Ovary (tissue), 3 donors: ENCODE data around the gene SERPINB12.

Experiments used
- POLR2A ChIP-seq: fragments of 450-650 bp; IDR thresholded peaks from one replicate; pipeline ENCODE4 v1.6.1; 2017; ENCODE audit warnings: antibody characterized with exemption, mild to moderate bottlenecking, moderate library complexity
- TF ChIP-seq, protein P1 (sequence below), 3 donors: fragments of 450-650 bp in 2 of 3; fragments of 200-600 bp in 1 of 3; IDR thresholded peaks; one replicate each; pipeline versions ENCODE4 v1.5.1 to v1.8.0; 2016 to 2022; ENCODE audit warnings: antibody characterized with exemption in 3 of 3, mild to moderate bottlenecking in 1 of 3
- donor health status: DM: no; HTN: no; CAD: no.

DNA sequence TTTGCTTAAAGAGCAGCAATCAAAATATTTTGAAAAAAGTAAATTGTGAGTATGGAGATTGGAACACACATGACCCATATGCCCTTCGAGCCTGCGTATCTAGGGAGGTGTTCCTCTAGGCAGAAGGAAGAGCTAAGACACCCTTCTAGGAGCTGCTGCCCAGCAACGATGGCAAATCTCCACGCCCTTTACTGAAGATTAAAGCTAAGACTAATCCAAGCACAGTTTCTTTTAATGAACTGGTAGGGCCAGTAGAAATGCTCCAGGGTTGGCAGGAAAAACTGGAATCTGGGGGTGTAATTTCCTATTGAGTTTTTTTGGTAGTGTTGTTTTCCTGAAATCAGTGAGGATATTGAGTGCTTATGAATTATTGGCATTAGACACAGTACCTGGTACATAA is 44.3 kb downstream of the SERPINB12 start:
- TF ChIP-seq, protein P1, sequence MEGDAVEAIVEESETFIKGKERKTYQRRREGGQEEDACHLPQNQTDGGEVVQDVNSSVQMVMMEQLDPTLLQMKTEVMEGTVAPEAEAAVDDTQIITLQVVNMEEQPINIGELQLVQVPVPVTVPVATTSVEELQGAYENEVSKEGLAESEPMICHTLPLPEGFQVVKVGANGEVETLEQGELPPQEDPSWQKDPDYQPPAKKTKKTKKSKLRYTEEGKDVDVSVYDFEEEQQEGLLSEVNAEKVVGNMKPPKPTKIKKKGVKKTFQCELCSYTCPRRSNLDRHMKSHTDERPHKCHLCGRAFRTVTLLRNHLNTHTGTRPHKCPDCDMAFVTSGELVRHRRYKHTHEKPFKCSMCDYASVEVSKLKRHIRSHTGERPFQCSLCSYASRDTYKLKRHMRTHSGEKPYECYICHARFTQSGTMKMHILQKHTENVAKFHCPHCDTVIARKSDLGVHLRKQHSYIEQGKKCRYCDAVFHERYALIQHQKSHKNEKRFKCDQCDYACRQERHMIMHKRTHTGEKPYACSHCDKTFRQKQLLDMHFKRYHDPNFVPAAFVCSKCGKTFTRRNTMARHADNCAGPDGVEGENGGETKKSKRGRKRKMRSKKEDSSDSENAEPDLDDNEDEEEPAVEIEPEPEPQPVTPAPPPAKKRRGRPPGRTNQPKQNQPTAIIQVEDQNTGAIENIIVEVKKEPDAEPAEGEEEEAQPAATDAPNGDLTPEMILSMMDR (IDR thresholded peaks at IDR 0.05) = no peak
- TF ChIP-seq POLR2A = no peak
